Stimulated activated CD4-positive, alpha-beta T cell treated with anti-CD3 and anti-CD28 coated beads, TNF-alpha, amount 100 ng/mL, for 1 hour (primary cell): ENCODE data around the gene PHTF2.
"Not testable (repeated sequence)": the region's sequence is repeated elsewhere in the genome, so short reads cannot be mapped to it uniquely, and the experiment has no call there.

ENCODE experiments used
- DNase-seq, 3 donors: peaks; one replicate each; pipeline ENCODE4 v3.0.0-alpha.2; 2020; ENCODE audit warnings: low read depth in 3 of 3, low spot score in 1 of 3

Gene PHTF2

DNA sequence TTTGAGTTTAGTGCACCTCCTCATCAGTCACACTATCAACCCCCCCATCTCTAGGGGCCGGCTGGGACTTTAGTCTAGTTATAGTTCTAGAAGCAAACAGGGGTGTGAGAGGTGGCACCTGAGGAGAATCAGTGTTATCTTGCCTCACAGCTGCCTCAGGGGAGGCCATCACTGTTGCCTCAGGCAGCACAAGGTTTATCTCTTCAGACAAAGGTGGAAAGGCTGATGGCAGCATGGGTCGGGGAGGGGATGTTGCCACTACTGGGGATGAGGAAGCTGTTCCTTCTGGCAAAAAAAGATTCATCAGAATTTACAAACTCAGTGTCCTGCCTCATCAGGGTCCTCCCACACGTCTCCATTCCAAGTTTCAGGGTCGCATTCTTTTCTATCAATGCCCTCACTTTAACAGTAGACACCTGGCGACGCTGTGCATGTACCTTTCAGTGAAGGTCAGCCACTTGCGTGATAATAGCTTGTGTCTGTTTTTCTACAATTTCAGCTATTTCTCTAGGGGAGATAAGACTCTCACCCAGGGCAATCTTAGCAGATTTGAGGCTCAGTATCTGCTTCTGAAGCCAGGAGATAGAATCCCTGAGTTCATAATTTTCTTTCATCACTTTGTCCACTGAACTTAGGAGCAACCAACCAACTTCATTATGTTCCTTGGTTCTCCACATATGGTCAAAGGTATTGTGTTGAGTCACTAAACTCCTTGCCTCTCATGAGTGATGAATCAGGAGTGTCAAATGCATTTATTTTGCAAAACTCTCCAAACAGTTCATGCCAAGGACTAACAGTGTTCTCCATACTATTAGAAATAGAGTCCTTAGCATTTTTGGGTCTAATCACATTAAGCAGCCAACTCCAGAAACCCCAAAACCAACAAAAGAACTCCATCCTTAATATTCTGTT is 75.1 kb downstream of the PHTF2 start:
- DNase-seq = not testable (repeated sequence)

DNA sequence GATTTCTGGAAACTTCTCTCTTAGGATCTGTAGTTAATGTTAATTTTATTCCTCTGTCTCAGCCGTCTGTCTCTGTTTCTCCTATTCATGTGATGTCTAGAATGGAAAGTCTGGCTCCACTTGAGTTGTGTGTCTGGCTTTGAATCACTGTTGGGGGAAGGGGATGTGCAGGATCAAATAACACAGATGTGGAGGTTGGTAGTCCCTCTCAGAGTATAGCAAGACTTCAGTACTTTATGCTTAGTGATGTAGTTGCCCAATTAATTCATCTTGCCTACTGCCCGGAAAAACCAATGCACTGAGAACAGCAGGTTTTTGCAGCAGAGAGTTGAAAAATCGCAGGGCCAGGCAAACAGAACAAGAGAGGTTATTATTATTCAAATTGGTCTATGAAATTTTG is 79.2 kb downstream of the PHTF2 start:
- no peak for DNase-seq

DNA sequence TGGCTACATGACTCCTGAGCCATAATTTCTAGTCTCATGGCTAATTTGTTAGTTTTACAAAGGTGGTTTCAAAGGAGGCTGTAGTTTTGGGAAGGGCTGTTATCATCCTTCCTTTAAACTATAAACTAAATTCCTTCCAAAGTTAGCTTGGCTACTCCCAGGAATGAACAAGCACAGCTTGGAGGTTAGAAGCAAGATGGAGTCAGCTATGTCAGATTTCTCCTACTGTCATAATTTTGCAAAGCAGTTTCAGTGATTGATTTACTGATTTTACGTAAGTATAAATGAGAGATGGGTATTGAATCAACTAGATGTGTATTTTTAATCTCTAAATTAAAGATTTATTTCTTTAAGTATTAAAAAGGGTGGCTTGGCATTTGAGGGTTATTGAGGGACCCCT is 79.9 kb downstream of the PHTF2 start:
- DNase-seq = no peak

DNA sequence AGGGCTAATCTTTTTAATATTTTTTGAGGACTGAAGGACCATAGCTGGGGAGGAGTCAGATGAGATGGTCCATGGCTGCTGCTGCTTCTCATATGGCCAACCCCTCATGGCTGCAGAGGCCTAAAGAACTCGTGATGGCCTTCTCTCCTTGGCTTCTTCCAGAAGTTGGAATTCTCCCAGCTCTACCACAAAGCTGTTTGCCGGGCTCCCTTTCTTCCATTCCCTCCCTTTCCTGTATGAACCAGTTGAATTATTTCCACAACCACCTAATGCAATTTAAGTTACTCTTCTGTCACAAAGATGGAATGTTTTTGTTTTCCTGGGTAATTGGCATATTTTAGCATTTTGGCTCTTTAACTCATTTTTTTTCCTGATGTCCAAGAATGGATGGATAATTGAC is 80.7 kb downstream of the PHTF2 start:
- no peak for DNase-seq

DNA sequence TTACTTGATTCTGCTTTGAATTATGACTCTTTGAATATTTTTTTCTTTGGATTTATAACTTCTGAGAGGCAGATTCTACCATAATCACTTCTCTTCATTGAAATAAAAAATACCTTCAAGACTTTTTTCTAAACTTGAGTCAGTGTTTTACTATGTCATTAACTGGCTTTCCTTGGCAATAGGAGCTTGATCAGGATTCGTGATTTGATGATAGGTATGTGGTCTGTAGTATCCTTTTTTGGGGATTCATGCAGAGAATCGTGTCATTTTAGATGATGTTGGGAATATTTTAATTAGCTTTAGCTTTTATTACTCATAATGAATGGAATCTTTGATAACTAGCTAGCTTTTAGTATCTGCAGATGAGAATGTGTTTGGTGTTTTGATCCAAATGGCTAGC is 83.3 kb downstream of the PHTF2 start:
- no peak for DNase-seq

DNA sequence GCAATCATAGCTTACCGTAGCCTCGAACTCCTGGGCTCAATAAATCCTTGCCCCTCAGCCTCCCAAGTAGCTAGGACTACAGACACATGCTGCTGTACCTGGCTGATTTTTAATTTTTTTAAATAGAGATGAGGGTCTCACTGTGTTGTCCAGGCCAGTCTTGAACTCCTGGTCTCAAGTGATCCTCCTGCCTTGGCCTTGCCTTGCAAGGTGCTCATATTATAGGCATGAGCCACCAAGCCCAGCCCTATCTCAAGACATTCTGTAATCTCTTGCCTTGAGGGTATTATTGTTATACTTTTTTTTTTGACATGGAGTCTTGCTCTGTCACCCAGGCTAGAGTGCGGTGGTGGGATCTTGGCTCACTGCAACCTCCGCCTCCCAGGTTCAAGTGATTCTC is 86.6 kb downstream of the PHTF2 start:
- no peak for DNase-seq

DNA sequence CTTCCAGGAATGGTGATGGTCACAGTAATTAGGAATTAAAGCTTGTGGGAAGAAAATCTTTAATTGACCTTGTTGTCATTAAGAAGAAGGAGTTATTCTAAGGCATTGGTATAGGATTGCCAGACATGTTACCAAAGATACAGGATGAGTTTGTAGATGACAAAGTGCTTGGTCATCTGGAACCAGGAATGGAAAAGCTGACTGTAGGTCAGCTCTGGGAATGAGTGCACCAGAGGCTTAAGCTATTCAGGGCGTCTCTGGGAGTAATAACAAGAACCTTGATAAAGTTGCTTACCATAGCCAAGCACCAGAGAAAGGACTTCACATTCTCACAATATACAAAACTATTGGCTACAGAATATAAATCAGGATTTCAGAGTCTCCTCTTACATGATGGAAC is 89.0 kb downstream of the PHTF2 start:
- no peak for DNase-seq

DNA sequence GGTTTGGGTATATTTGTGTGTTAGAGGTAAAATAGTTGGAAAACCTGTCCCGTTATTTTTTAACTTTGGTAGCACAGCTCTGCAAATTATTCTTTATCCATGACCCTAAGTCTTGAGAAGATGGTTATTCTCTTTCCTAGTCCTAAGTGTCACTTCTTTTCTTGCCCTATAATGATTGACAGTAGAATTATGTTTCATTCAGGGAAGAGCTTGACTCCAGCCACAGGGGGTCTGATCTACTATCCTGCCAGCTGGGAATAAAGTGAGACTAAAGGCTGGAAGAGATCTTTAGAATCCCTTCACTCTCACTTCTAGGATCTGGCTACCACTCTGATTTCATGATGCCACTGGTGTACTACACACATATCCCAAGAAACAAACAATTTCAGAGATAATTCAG is 90.4 kb downstream of the PHTF2 start:
- no peak for DNase-seq

DNA sequence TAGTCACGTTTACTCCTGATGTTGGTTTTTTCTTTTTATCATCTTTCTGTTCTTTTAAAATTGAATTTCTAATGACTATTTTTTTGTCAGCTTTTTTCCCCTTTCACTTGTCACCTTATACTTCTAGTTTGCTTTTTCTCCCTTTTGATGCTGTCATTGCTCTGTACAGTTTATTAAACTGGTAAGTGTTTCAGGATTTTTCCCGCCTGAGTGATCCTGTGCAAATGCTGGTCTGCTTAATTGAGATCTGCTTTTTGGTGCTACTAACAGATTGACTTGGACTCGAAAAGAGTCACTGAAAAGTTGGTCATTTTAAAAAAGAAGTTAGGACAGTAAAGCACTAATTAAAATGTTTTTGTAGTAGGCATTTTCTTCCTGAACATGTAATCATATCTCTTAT is 95.2 kb downstream of the PHTF2 start:
- no peak for DNase-seq

DNA sequence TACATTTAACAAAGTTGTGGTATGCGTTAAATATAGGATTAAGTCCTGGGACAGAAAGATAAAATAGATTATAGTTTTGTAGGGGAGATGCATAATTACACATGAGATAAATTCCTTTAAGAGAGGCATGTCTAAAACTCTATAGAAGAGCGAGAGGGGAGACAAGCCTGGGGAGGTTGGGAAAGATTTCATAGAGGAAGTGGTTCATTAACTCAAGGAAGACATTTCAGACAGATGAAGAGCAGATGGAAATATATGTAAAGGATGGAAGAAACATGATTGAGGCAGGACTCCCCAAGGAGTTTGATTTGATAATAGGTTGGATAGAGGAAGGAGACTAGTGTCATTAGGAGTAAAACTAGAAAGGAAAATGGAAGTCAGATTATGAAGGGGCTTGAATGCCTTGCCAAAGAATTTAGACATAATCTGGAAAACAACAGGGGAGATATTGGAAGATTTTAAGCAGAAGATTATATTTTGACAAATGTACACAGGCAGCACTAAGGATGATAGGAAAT is 96.1 kb downstream of the PHTF2 start:
- no peak for DNase-seq

DNA sequence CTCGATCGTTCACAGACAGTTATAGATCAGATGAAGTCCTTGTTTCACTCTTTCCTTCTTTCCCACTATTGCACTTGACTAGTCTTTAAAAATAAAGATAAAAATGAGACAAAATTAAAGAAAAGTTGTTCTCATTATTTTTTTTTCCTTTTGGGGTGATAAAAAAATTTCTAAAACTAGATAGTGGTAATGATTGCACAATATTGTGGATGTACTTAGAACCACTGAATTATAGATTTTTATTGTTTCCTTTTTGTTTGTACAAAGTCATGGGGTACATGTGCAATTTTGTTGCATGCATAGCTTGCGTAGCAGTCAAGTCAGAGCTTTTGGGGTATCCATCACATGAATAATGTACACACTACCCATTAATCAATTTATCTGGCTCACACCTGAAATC is 97.3 kb downstream of the PHTF2 start:
- no peak for DNase-seq

DNA sequence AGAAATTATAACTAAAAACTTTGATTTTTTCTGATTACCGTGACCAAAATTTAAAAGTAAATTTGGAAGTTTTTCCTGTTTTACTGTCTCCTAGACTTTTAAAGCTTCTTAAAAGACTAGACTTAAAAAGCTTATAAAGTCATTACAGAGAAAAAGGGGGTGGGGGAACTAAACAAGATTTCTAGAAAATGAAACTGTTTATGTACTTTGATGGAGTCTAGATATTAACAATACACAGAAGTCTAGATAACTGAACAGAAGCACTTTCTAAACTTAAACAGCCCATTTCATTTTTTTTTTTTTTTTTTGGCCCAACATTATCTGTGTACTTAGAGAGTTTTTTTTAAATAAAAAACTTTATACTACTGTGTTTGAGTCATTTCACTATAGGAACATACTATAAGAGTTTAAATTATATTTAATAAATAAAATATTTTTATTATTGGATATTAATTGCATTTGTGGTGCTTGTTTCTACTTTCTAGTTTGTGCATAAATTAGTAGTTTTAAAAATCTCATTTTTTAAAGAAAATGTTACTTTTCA is 98.5 kb downstream of the PHTF2 start:
- no peak for DNase-seq

DNA sequence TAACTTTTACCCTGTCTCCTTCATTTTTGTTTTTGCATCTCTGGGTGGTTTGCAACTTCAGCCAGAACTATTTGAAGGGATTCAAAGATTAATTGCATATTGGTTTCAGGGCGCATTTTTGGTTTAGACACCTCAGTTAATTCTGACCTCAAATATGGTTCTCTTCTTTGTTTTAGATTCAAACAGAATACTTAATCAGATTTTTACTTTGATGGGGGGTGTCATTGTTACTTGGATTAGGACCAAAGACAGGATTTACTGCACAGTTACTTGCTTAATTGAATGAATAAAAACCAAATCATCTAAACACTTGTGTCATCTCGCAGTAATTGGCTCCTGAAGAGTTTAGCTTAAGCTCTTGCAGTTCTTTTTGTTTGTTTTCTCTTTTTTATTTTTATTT is 100.9 kb downstream of the PHTF2 start:
- no peak for DNase-seq

DNA sequence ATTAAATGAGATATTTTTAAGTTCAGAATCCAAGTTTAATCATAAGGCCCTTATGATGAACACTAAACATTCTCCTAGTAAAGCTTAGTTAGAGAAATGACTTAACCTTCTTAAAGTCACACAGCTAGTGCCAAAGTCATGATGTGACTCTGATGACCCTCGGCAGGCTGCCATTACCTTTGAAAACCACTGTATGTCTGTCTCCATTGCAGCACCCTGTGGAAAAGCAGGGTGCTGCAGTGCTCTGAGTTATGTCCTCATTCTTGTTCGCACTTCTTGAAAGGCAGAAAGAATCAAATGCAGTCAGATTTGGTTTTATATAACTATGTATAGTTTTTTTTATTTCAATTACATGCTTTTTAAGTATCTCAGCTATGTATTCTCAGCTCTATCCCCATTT is 105.0 kb downstream of the PHTF2 start:
- DNase-seq = no peak

DNA sequence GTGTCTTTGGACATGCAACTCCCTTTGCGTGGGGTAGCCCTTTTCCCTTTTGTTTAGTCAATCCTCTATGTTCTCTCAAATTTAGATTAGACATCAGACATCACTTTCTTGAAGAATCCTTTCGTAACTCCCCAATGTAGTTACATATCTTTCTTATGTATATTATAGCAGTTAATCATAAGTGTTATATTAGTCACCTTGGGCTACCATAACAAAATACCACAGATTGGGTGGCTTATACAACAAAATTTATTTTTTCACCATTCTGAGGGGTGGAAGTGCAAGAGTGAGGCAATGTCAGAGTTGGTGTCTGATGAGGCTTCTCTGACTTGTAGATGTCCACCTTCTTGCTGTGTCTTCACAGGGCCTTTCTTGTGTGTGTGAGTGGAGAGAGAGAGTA is 105.7 kb downstream of the PHTF2 start:
- DNase-seq = no peak

DNA sequence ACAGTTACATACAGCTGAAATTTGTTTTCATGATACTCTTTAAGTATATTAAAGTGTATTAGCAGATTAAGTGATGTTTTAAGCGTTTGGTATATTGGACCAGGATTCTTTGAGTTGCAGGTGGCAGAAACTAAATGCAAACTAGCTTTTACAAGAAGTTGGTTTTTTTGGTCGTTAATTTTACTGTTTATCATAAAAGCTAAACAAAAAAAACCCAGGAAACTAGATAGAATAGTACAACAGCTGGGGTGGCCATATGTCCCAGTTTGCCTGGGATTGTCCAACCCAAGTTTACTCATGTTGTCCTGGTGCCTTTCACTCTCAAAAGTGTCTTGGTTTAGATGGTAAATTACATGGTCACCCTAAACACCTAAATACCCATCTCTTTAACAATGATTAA is 108.7 kb downstream of the PHTF2 start:
- no peak for DNase-seq

DNA sequence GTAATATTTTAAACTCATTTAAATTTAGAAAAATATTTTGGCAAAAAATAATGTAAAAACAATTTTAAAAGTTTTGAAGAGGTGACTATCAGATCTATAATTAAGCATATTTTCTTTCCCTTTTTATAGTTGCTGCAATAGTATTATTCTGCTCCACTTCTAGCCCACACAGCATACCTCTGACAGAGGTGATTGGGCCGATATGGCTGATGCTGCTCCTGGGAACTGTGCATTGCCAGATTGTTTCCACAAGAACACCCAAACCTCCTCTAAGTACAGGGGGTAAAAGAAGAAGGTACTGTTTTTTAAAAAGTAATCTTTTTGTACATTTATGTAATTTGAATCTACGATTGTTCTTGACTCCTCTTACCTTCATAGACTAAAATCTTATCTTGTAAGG is 110.1 kb downstream of the PHTF2 start:
- no peak for DNase-seq

DNA sequence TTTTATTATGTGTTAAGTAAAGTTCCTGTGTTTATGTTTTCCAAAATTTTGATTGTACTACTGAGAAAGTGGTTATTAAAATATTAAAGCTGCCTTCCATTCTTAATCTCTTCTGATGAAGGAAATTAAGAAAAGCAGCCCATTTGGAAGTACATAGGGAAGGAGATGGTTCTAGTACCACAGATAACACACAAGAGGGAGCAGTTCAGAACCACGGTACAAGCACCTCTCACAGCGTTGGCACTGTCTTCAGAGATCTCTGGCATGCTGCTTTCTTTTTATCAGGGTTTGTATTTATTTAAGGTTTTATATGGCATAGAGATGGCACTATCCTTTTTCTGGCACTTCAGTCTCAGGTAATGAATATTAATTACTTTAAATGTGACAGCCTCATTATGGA is 111.6 kb downstream of the PHTF2 start:
- DNase-seq = no peak

DNA sequence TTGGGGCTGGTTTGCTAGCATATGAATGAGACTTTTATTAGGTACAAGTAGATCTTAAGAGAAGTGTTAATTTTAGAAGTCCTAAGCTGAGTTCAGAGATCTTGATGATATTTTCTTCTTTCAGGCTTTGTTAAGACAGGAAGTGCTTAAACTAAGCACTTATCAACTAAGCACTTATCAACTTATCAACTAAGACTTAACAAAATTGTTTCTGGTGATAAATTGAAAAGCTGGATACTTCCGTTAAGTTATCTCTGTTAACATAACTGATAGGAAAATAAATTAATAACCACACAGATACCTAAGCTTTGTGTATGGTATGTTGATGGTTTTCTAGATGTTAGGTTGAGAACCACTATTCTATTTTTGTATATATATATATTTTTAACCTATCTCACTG is 113.7 kb downstream of the PHTF2 start:
- DNase-seq = no peak

DNA sequence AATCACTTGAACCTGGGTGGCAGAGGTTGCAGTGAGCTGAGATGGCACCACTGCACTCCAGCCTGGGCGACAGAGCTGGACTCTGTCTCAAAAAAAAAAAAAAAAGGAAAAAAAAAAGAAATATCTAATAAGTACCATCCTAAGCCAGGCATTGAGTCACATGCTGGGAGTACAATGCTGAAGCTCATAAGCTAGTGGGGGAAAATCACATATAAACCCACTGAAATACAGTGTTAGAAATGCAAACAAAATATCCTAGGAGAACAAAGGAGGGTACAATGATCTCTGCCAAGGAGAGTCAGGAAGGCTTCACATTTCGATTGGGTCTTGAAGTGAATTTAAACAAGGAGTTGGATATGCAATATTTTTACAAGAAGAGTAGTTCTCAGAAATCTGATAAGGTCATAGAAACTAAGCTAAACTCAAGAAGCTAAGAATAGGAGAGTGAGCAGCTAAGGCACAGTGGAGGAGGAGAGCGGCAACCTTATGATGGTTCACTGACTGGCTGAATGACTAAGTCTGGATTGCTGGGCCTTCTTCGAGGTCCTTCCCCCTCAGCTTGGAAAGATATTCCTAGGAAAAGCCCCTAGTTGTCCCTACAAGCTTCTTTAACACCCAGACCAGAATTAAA is 115.5 kb downstream of the PHTF2 start:
- DNase-seq = no peak

DNA sequence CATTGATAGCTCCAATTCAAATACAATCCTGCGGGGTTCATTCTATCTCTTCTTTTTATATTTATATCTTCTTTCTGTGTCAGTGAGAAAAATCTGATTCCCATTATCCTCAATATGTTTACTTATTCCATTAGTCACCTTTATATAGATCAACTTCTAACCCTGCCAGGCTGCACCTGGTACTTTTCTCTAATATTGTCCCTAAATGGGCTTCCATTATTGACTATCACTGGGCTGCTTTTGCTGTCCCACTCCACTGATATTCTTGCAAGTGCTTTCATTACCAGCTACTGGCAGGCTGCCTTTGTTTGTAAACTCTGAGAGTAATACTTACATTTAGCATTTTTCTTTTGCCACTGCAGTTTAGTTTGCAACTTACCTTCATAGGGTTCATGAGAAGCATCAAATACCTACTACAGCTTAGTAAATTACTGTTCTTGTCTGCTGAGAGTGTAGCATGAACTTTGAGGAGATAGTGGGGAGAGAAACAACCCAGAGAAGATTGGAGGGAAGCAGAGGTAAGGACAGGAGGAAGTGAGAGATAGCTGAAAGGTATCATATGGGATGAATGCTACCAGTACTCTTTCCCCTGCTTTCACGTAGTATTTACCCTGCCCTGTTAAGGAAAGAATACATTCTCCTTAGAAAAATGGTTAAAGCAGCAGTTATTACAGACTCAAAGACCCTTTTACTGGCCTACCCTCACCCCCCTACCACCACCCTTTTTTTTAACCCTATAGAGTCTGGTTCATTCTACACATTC is 119.1 kb downstream of the PHTF2 start:
- no peak for DNase-seq

DNA sequence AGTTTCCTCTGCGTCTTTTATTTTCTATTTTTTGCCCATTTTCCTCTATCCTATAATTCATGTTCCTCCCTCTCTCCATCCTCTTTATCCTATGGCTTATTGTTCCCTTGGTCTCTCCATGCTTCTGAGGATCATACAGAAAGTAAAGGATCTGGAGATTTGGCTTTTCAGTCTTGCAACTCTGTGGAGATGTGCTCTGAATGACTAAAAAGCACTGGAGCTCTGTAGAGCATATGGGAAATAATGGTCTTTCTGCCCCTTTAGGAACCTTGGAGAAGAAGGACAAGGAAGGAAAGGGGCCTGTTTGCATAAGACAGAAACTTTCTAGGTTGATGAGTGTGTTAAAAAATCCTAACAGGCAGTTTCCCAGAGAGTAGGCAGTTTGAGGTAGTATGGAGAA is 120.1 kb downstream of the PHTF2 start:
- DNase-seq = no peak
